ENCODE results near the gene GGCT. TPM values are rescaled to one million over a fixed set of nuclear protein-coding genes. Genes with fewer than 3 reads are reported as not detected.
"Not testable (repeated sequence)": the region's sequence is repeated elsewhere in the genome, so short reads cannot be mapped to it uniquely, and the experiment has no call there.

GGCT gene
- total RNA-seq, 5 donors from 2014 or later (not counting 1 experiment from before 2014, with no cell fraction given): 7.4 to 14.1 (median 12.5) TPM

DNA sequence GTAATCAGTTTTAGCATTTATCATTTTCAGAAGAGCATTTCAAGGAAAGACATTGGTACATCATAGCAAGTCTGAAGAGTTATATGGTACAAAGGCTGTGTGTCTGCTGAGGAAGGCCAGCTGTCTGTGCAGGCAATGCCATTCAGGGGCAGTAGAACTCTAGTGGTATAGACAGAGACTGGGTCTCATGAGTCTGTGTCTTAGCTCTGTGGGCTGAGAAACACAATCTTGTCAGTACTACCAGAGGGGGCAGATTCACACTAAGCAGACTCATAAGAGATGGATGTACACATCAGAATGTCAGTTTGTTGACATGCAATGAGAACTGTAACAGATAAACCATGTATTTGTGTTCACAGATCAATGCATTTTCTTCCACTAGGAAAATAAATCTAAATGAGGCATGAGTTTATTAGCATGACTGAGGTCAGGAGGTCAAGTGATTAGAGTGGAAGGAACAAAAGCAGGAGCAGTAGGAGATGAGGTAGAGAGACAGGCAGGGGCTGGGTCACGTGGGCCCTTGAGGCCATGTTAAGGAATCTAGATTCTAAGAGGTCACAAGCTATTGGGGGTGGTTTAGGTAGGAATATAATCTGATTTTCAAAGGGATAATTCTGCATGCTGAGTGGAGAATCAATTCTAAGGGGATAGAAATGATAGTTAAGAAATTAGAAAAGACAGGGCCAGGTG lies 7.5 kb upstream of the GGCT start:
- H3K27me3 Mint-ChIP-seq: no peaks in the 10 kb centered on the region
- H3K4me3 Mint-ChIP-seq: no peak overlapping the region
- no peaks in the 10 kb centered on the region for H3K36me3 ChIP-seq (ENCODE audit: control insufficient read depth in 2 of 2, extremely low read depth in 1 of 2, insufficient read depth in 1 of 2, low read length in 1 of 2)
- ATAC-seq (replicated peaks in 1 of 4): no peak
- no peaks in the 10 kb centered on the region for H3K36me3 Mint-ChIP-seq
- no peak overlapping the region for H3K27ac ChIP-seq (ENCODE audit: low read length)
- DNase-seq: no peak
- H3K27ac Mint-ChIP-seq: no peak overlapping the region
- no peaks in the 10 kb centered on the region for H3K9me3 Mint-ChIP-seq
- H3K9me3 ChIP-seq: no peaks in the 10 kb centered on the region
- H3K4me1 ChIP-seq (ENCODE audit: control insufficient read depth in 1 of 2, extremely low read depth in 1 of 2, insufficient read depth in 2 of 2, low read length in 2 of 2): no peaks in the 10 kb centered on the region
- ChIA-PET CTCF (interaction anchor here (0.6 to 2.3 kb wide), 4 partner anchors 10 to 228 kb away, joined by 3 to 8 read pairs (median 4); no protein-coding TSS in a partner anchor), POLR2A (interaction anchor here in 1 of 2 donors (0.5 kb wide), 1 partner anchor 479 kb away, joined by 6 read pairs; no protein-coding TSS in a partner anchor)
- H3K4me1 Mint-ChIP-seq: peaks cover 0 to 6% (median 0%) of the 10 kb centered on the region in 3 donors
- no peaks in the 10 kb centered on the region for H3K27me3 ChIP-seq (replicated peaks in 1 of 2; ENCODE audit: control insufficient read depth in 2 of 2, extremely low read depth in 1 of 2, insufficient read depth in 2 of 2, low read length in 1 of 2)
- no peak overlapping the region for H3K4me3 ChIP-seq (ENCODE audit: control insufficient read depth in 1 of 2, extremely low read depth in 1 of 2, low read length in 1 of 2)
- WGBS (ENCODE audit: insufficient coverage): 100% methylated on average over 1 of the region's 1 CpG

DNA sequence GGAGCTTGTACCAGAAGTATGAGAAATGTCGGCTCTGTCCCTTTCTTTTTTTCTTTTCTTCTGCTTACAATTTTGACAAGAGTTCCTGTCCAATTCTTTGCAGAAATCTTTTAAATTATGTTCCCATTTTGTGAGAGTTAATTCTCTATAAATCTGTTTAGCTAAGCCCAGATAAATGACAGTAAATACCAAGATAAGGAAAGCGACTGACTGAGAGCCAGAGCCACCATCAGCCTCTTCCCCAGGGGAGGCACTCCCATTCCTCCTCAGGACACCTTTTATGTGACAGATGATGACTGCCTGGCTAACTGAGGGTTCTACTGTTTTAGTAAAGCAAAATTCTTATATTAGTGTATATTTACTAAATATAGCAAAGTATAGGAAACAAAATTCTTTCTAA lies 6.9 kb upstream of the GGCT start:
- H3K36me3 ChIP-seq (ENCODE audit: control insufficient read depth in 2 of 2, extremely low read depth in 1 of 2, insufficient read depth in 1 of 2, low read length in 1 of 2): no peaks in the 10 kb centered on the region
- H3K4me3 ChIP-seq (ENCODE audit: control insufficient read depth in 1 of 2, extremely low read depth in 1 of 2, low read length in 1 of 2): no peak overlapping the region
- CTCF ChIA-PET: interaction anchor here (0.6 to 2.3 kb wide), 8 partner anchors 9 to 438 kb away, joined by 3 to 8 read pairs (median 4); no protein-coding TSS in a partner anchor
- DNase-seq: no peak
- H3K4me3 Mint-ChIP-seq: no peak overlapping the region
- H3K27ac Mint-ChIP-seq: no peak overlapping the region
- no peaks in the 10 kb centered on the region for H3K36me3 Mint-ChIP-seq
- no CpG with 5 or more reads among the region's 2 CpGs for WGBS (ENCODE audit: insufficient coverage)
- POLR2A ChIA-PET: interaction anchor here in 1 of 2 donors (0.5 to 0.7 kb wide), 2 partner anchors 237 to 478 kb away, joined by 3 to 6 read pairs; no protein-coding TSS in a partner anchor
- H3K9me3 ChIP-seq: no peaks in the 10 kb centered on the region
- ATAC-seq (replicated peaks in 1 of 4): no peak
- H3K4me1 ChIP-seq (ENCODE audit: control insufficient read depth in 1 of 2, extremely low read depth in 1 of 2, insufficient read depth in 2 of 2, low read length in 2 of 2): no peaks in the 10 kb centered on the region
- H3K4me1 Mint-ChIP-seq: peaks cover 0 to 6% (median 0%) of the 10 kb centered on the region in 3 donors
- H3K27me3 Mint-ChIP-seq: no peaks in the 10 kb centered on the region
- H3K9me3 Mint-ChIP-seq: no peaks in the 10 kb centered on the region
- no peak overlapping the region for H3K27ac ChIP-seq (ENCODE audit: low read length)
- H3K27me3 ChIP-seq (replicated peaks in 1 of 2; ENCODE audit: control insufficient read depth in 2 of 2, extremely low read depth in 1 of 2, insufficient read depth in 2 of 2, low read length in 1 of 2): no peaks in the 10 kb centered on the region

DNA sequence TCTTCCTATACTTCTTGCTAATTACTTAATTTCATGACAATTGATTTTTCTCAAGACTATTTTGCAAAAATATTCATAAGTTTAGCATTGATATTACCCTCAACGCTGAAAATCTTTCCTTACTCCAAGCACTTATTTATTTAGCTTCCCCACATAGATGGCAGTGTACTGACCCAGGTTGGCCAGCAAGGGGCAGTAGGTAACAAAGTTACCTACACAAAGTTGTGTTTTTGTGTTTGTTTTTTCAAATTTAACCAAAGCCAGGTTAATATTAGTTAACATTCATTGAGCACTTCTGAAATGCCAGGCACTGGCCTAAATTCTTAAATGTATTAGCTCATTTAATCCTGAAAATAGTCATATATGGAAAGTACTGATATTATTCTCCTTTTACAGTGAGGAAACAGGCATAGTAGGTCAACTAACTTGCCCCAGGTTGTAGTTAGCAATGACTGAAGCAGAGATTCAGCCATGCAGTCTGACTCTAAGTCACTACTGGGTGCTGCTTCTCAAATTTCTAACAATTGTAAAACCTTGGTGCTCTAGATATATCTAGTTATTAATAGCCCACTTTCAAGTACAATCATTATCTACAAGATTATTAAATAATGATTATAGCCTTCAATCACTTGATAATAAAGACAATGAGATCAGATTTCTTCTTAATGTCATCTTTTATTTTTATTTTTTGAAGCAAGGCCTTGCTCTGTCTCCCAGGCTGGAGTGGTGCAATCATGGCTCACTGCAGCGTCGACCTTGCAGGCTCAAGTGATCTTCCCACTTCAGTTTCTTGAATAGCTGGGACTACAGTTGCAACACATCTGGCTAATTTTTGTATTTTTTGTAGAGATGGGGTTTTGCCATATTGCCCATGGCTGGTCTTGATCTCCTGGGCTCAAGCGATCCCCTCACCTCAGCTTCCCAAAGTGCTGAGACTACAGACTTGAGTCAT lies 5.8 kb upstream of the GGCT start:
- 100% methylated on average over 1 of the region's 4 CpGs for WGBS (ENCODE audit: insufficient coverage)
- POLR2A ChIA-PET: no interaction called here
- CTCF ChIA-PET: interaction anchor here (0.9 to 2.3 kb wide), 10 partner anchors 8 to 235 kb away, joined by 3 to 8 read pairs (median 4); partner anchors contain the start of gene NOD1 (in 1 of the 2)
- H3K9me3 ChIP-seq: no peaks in the 10 kb centered on the region
- no peaks in the 10 kb centered on the region for H3K36me3 Mint-ChIP-seq
- no peak overlapping the region for H3K4me3 ChIP-seq (ENCODE audit: control insufficient read depth in 1 of 2, extremely low read depth in 1 of 2, low read length in 1 of 2)
- H3K27me3 Mint-ChIP-seq: no peaks in the 10 kb centered on the region
- no peak overlapping the region for H3K27ac ChIP-seq (ENCODE audit: low read length)
- no peaks in the 10 kb centered on the region for H3K36me3 ChIP-seq (ENCODE audit: control insufficient read depth in 2 of 2, extremely low read depth in 1 of 2, insufficient read depth in 1 of 2, low read length in 1 of 2)
- H3K9me3 Mint-ChIP-seq: no peaks in the 10 kb centered on the region
- DNase-seq: peak in 20 of 35 experiments; percentile 2 to 52 (median 18)
- peak; percentile 52 to 62 (median 60) for ATAC-seq (replicated peaks in 1 of 4)
- no peak overlapping the region for H3K4me3 Mint-ChIP-seq
- no peaks in the 10 kb centered on the region for H3K4me1 ChIP-seq (ENCODE audit: control insufficient read depth in 1 of 2, extremely low read depth in 1 of 2, insufficient read depth in 2 of 2, low read length in 2 of 2)
- H3K27ac Mint-ChIP-seq: no peak overlapping the region
- no peaks in the 10 kb centered on the region for H3K27me3 ChIP-seq (replicated peaks in 1 of 2; ENCODE audit: control insufficient read depth in 2 of 2, extremely low read depth in 1 of 2, insufficient read depth in 2 of 2, low read length in 1 of 2)
- peaks cover 5 to 11% (median 6%) of the 10 kb centered on the region in 3 donors for H3K4me1 Mint-ChIP-seq

DNA sequence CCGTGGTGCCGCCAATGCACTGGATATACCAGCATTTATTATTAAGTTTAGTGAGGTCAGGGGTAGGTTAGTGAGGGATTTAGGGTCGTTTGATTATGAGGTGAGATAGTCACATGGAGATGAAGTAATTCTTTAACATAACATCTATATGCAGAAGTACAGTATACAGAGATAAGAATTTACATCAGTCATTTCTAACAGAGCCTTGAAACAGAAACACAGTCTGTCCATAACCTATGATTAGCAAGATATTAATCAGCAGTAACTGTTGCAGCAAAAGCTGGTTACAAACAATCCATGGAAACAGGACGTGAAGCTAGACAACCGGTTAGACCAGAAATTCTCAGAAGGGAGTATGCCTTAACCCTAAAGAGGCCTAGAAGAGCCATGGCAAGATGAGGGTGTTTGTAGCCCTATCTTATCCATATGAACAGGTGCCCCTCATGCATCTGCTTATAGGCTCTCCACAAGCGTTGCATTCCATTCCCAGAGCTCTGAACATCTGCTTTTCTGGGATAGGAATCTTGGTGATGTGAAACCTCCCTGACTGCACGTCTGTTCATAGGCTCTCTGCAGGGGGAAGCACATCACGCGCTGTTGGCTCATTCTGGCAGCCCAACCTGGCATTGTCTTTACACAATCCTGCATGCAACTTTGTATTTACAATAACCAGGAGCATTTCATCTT lies 4.7 kb upstream of the GGCT start:
- POLR2A ChIA-PET; ATAC-seq (replicated peaks in 1 of 4); H3K4me1 ChIP-seq (ENCODE audit: control insufficient read depth in 1 of 2, extremely low read depth in 1 of 2, insufficient read depth in 2 of 2, low read length in 2 of 2); H3K4me3 ChIP-seq (ENCODE audit: control insufficient read depth in 1 of 2, extremely low read depth in 1 of 2, low read length in 1 of 2); H3K36me3 ChIP-seq (ENCODE audit: control insufficient read depth in 2 of 2, extremely low read depth in 1 of 2, insufficient read depth in 1 of 2, low read length in 1 of 2); H3K9me3 Mint-ChIP-seq; H3K27me3 ChIP-seq (replicated peaks in 1 of 2; ENCODE audit: control insufficient read depth in 2 of 2, extremely low read depth in 1 of 2, insufficient read depth in 2 of 2, low read length in 1 of 2); H3K36me3 Mint-ChIP-seq; H3K27ac ChIP-seq (ENCODE audit: low read length); H3K9me3 ChIP-seq; H3K4me3 Mint-ChIP-seq; H3K27ac Mint-ChIP-seq; DNase-seq; H3K27me3 Mint-ChIP-seq: not testable (repeated sequence)
- WGBS (ENCODE audit: insufficient coverage): no CpG with 5 or more reads among the region's 9 CpGs
- CTCF ChIA-PET: interaction anchor here (1.3 to 1.5 kb wide), 4 partner anchors 31 to 233 kb away, joined by 3 to 7 read pairs (median 4); partner anchors contain the start of gene NOD1 (in 1 of the 2)
- peaks cover 8 to 19% (median 9%) of the 10 kb centered on the region in 3 donors for H3K4me1 Mint-ChIP-seq

DNA sequence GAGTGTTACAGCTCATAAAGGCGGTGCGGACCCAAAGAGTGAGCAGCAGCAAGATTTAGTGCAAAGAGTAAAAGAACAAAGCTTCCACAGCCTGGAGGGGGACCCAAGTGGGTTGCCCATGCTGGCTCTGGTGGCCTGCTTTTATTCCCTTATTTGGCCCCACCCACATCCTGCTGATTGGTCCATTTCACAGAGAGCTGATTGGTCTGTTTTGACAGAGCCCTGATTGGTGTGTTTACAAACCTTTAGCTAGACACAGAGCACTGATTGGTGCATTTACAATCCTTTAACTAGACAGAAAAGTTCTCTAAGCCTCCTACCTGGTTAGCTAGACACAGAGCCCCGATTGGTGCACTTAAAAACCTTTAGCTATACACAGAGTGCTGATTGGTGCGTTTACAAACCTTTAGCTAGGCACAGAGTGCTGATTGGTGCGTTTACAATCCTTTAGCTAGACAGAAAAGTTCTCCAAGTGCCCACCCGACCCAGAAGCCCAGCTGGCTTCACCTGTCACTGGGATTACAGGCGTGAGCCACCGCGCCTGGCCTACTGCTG lies 2.8 kb upstream of the GGCT start:
- H3K27me3 Mint-ChIP-seq; H3K27ac ChIP-seq (ENCODE audit: low read length); H3K27me3 ChIP-seq (replicated peaks in 1 of 2; ENCODE audit: control insufficient read depth in 2 of 2, extremely low read depth in 1 of 2, insufficient read depth in 2 of 2, low read length in 1 of 2); H3K4me3 ChIP-seq (ENCODE audit: control insufficient read depth in 1 of 2, extremely low read depth in 1 of 2, low read length in 1 of 2); DNase-seq; ATAC-seq (replicated peaks in 1 of 4); H3K9me3 ChIP-seq; H3K36me3 ChIP-seq (ENCODE audit: control insufficient read depth in 2 of 2, extremely low read depth in 1 of 2, insufficient read depth in 1 of 2, low read length in 1 of 2); H3K36me3 Mint-ChIP-seq; POLR2A ChIA-PET; H3K9me3 Mint-ChIP-seq; H3K27ac Mint-ChIP-seq: not testable (repeated sequence)
- Mint-ChIP-seq H3K4me1 (peaks cover 25 to 36% (median 27%) of the 10 kb centered on the region in 3 donors), H3K4me3 (peak overlapping the region in 1 of 3 donors; percentile 1)
- WGBS (ENCODE audit: insufficient coverage): 94% methylated on average over 9 of the region's 9 CpGs
- peaks cover 11 to 18% of the 10 kb centered on the region in 2 experiments for H3K4me1 ChIP-seq (ENCODE audit: control insufficient read depth in 1 of 2, extremely low read depth in 1 of 2, insufficient read depth in 2 of 2, low read length in 2 of 2)
- CTCF ChIA-PET: interaction anchor here in 1 of 2 donors (1.5 kb wide), 1 partner anchor 29 kb away, joined by 5 read pairs; the partner anchor contains the start of gene NOD1
